ENCODE results near the gene CTNNBL1.

- TF ChIP-seq CTCF (IDR thresholded peaks at IDR 0.05) (no peak), POLR2A (IDR thresholded peaks at IDR 0.05) (no peak)
These were observed 193.0 kb downstream of the CTNNBL1 start for GRCh38 chr20:37886851-37887297.

Data from heart left ventricle (tissue), 13 donors.